Measurements from ENCODE around the gene NRSN2.
A peak's percentile ranks its signal among the peaks of the same experiment; 100 is the strongest.

Gene NRSN2

GRCh38 chr20:326645-327185 is 20.2 kb upstream of the NRSN2 start:
- no peak for TF ChIP-seq CTCF (IDR thresholded peaks at IDR 0.05; ENCODE audit: insufficient read depth, low read length, poor library complexity, severe bottlenecking)
- Histone ChIP-seq H3K27me3 (replicated peaks; ENCODE audit: control insufficient read depth, insufficient read depth, low read length) (no peaks in the 10 kb centered on the region), H3K36me3 (ENCODE audit: control insufficient read depth, insufficient read depth, low read length) (no peaks in the 10 kb centered on the region), H3K4me3 (replicated peaks; ENCODE audit: low read depth, low read length) (peak overlapping the region; percentile 65)
- DNase-seq (ENCODE audit: extremely low read depth, insufficient read length): peak; percentile 67

- H3K4me3 ChIP-seq (replicated peaks; ENCODE audit: low read depth, low read length): peak overlapping the region; percentile 65
- H3K27me3 ChIP-seq (replicated peaks; ENCODE audit: control insufficient read depth, insufficient read depth, low read length): no peaks in the 10 kb centered on the region
- TF ChIP-seq CTCF (IDR thresholded peaks at IDR 0.05; ENCODE audit: insufficient read depth, low read length, poor library complexity, severe bottlenecking): no peak
- no peaks in the 10 kb centered on the region for H3K36me3 ChIP-seq (ENCODE audit: control insufficient read depth, insufficient read depth, low read length)
- DNase-seq (ENCODE audit: extremely low read depth, insufficient read length): peak; percentile 87
Measured at GRCh38 chr20:327186-328026, 19.5 kb upstream of the NRSN2 start.

- TF ChIP-seq CTCF (IDR thresholded peaks at IDR 0.05; ENCODE audit: insufficient read depth, low read length, poor library complexity, severe bottlenecking): no peak
- no peak for DNase-seq (ENCODE audit: extremely low read depth, insufficient read length)
- peak overlapping the region; percentile 65 for H3K4me3 ChIP-seq (replicated peaks; ENCODE audit: low read depth, low read length)
- H3K36me3 ChIP-seq (ENCODE audit: control insufficient read depth, insufficient read depth, low read length): no peaks in the 10 kb centered on the region
- H3K27me3 ChIP-seq (replicated peaks; ENCODE audit: control insufficient read depth, insufficient read depth, low read length): no peaks in the 10 kb centered on the region
Measured at GRCh38 chr20:328027-328974, 18.6 kb upstream of the NRSN2 start.

- no peak for TF ChIP-seq CTCF (IDR thresholded peaks at IDR 0.05; ENCODE audit: insufficient read depth, low read length, poor library complexity, severe bottlenecking)
- no peak overlapping the region for H3K4me3 ChIP-seq (replicated peaks; ENCODE audit: low read depth, low read length)
- H3K27me3 ChIP-seq (replicated peaks; ENCODE audit: control insufficient read depth, insufficient read depth, low read length): no peaks in the 10 kb centered on the region
- no peaks in the 10 kb centered on the region for H3K36me3 ChIP-seq (ENCODE audit: control insufficient read depth, insufficient read depth, low read length)
- DNase-seq (ENCODE audit: extremely low read depth, insufficient read length): no peak
Measured at GRCh38 chr20:328975-329695, 17.8 kb upstream of the NRSN2 start.

GRCh38 chr20:329851-330232 is 17.1 kb upstream of the NRSN2 start:
- Histone ChIP-seq H3K36me3 (ENCODE audit: control insufficient read depth, insufficient read depth, low read length) (no peaks in the 10 kb centered on the region), H3K4me3 (replicated peaks; ENCODE audit: low read depth, low read length) (no peak overlapping the region), H3K27me3 (replicated peaks; ENCODE audit: control insufficient read depth, insufficient read depth, low read length) (no peaks in the 10 kb centered on the region)
- no peak for TF ChIP-seq CTCF (IDR thresholded peaks at IDR 0.05; ENCODE audit: insufficient read depth, low read length, poor library complexity, severe bottlenecking)
- DNase-seq (ENCODE audit: extremely low read depth, insufficient read length): no peak

Measured in GM06990 (cell line).